Activated CD4-positive, alpha-beta T cell treated with anti-CD3 and anti-CD28 coated beads, Interleukin-2, amount 10 ng/mL, durations not matched to agents 7 days and 5 days (primary cell): ENCODE results near the gene PDZD2. TPM values are rescaled to one million over a fixed set of nuclear protein-coding genes. Genes with fewer than 3 reads are reported as not detected.

ENCODE experiments used
- CTCF ChIA-PET: fragments of 350-600 bp; sonication (Branson Sonifier 250); formaldehyde crosslinking; loops from one replicate; lab custom pipeline; 2021; ENCODE audit warnings: antibody characterized with exemption; lab: Charles Lee
- POLR2A ChIA-PET: fragments of 350-600 bp; sonication (Branson Sonifier 250); formaldehyde crosslinking; loops from one replicate; lab custom pipeline; 2021; ENCODE audit warnings: antibody characterized with exemption; lab: Charles Lee
- DNase-seq: peaks from one replicate; pipeline ENCODE4 v3.0.0-alpha.2; 2020
- H3K27ac Mint-ChIP-seq: one replicate; pipeline ENCODE4 v1.8.0; 2021; ENCODE audit warnings: mild to moderate bottlenecking, moderate library complexity, mixed read lengths
- H3K27me3 Mint-ChIP-seq: one replicate; pipeline ENCODE4 v1.8.0; 2021; ENCODE audit warnings: mixed read lengths
- H3K36me3 Mint-ChIP-seq: one replicate; pipeline ENCODE4 v1.8.0; 2021; ENCODE audit warnings: low read depth, mixed read lengths
- H3K4me1 Mint-ChIP-seq: one replicate; pipeline ENCODE4 v1.8.0; 2021; ENCODE audit warnings: mixed read lengths
- H3K4me3 Mint-ChIP-seq: one replicate; pipeline ENCODE4 v1.8.0; 2021; ENCODE audit warnings: mild to moderate bottlenecking, moderate library complexity, mixed read lengths
- H3K9me3 Mint-ChIP-seq: one replicate; pipeline ENCODE4 v1.8.0; 2021; ENCODE audit warnings: mixed read lengths
- microRNA-seq: library from miRNA; unstranded; fragments of <30 nt; microRNA quantifications from one replicate; pipeline ENCODE4 v1.2.0, GENCODE V29; 2021; ENCODE audit warnings: borderline microRNAs expressed, borderline replicate concordance
- total RNA-seq, 2 experiments: library from RNA; stranded (reverse); gene quantifications; one replicate each; pipeline ENCODE4 v1.2.3, GENCODE V29; 2021

Gene PDZD2
- total RNA-seq, 2 experiments from 2014 or later = not detected

DNA sequence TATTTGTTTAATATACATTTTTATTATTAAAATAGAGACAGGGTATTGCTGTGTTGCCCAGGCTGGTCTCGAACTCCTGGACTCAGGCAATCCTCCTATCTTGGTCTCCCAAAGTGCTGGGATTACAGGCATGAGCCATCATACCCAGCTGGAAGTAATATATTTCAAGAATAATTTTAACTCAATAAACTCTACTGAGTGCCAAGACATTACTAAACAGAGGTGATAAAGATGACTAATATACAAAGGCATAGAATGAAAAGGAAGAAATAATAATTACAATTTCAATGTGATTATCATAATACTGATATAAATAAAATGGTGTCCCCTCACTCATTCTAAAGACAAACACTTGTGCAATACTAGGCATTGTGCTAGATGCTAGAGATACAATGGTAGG lies 521.3 kb downstream of the PDZD2 start:
- no peak for DNase-seq
- Mint-ChIP-seq H3K4me1 (peaks cover 11% of the 10 kb centered on the region), H3K27ac (no peak overlapping the region), H3K9me3 (no peaks in the 10 kb centered on the region), H3K36me3 (peaks cover 23% of the 10 kb centered on the region), H3K4me3 (no peak overlapping the region), H3K27me3 (no peaks in the 10 kb centered on the region)
- ChIA-PET POLR2A (no interaction called here), CTCF (no interaction called here)

Small RNA genes within 50 kb of the gene (microRNA-seq; reads per million reads assigned to microRNA genes)
- gene MIR4279 = not detected

Other genes starting within 250 kb of the PDZD2 start
- 10 to 100 TPM; 76.7 to 80.7 TPM for gene DROSHA, start 107.0 kb upstream of the PDZD2 start, total RNA-seq
- 10 to 100 TPM; 25.2 to 32.6 TPM for gene C5orf22, start 106.8 kb upstream of the PDZD2 start, total RNA-seq